GM21529 (cell line): Measurements from ENCODE around the gene PIK3CG.

Experiments
- ATAC-seq: cut with Tn5 transposase; IDR thresholded peaks from one replicate; pipeline ENCODE4 v1.9.1; 2021; ENCODE audit not compliant: unreplicated experiment

PIK3CG gene

DNA sequence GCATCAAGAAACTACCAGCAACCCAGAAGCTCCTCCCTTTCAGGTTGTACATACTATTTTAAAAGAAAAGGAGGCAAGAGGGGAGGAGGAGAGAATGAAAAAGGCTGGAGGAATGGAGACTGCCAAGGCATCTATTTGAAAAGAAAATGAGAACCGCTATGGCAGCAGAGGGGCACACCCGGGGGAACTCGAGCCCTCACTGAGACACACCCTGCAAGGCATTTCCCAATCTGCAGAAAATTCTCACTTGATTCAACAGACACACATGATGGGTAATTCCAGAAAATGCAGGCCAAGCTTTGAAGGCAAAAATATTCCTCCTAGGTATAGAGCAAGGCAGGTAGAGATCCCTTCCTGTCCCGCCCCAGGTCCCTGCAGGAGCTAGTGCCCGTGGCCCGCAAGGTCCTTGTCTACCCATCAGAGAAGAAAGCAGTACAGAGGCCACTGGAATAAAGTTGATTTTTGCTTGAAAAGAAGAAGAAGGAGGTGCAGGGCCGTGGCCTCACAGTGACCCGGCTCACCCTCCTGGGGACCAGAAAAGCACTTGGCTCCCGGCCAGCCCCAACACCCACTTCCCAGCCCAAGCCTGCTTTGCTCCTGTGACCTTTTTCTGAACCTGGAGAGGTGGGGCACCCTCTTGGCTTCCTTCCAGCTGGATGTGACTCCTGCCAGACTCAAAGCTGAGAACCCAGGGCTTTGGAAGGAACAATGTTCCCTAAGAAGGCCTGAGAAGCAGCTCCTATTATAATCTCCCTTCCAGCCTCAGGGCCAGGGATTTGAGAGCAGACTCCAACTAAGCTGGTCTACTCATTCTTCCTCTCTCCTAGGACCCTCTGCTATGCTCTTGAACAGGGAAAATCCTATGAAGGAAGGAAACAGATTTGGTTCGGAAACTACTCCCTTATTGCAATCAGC lies 6.2 kb upstream of the PIK3CG start:
- ATAC-seq: no peak

DNA sequence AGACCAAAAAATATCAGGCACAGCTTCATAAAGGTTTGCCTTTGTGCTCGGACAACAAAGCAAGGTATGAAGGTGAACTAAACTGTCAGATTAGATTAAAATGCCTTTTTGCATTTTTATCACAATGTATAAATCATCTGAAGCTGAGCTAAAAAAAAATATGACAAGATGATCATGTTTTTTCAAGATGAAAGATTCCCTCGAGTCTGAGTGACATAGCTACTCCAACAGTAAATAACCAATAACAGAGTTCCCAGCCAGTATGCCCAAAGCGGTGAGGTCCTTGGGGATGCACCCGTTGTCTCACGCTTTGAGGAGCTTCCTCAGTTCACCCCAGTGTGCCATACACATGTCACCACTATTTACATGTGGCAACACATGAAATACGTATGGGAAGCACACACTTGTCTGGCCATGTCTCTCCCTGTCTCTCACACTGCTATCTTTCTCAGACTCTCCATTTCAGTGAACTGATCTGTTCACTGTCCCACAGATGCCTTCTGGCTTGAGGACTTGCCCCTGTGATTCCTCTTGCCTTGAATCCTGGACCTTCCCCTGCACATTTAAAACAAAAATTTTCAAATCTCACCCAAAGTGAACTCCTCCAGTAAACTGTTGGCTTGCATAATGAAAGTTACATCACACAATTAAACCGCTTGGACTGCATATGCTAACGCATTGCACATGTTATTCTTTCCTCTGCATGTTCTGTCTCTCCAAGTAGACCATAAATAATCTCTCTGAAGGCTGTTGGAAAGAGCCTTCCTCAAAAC lies 2.6 kb upstream of the PIK3CG start:
- ATAC-seq: no peak

DNA sequence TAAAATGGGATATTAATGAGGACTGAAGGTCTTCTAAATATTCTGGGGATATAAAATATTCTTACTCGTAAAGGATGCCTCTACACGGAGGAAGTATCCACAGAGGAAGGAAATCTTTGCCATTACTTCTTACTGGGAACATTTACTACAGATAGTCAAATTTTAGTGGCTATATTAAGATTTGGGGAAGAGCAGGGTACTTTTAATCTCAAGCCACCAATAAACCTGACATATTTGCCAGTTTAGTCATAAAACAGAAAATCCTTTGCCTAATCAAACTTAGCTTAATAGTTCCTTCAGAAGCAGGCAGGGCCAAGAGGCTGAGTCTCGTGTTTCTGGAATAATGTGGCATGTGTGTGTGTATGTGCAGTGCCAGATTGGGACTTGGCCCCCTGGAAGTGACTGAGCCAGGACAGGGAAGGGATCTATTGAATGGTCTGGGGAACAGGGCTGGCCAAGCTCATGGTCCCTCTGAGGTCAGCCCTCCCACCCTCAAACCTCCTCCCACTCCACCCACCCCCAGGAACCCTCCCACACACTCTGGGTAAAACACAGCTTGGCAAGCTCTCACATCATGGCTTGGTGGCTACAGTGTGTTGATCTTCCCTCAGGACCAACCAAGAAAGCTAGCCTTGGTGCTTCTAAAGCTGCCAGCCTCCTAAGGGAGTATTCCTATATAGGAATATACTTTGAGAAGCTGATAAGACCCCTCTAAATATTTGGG lies 1.6 kb upstream of the PIK3CG start:
- no peak for ATAC-seq

- ATAC-seq: peak; percentile 45
Measured at GRCh38 chr7:106864298-106865081, 592 bp upstream of the PIK3CG start.

DNA sequence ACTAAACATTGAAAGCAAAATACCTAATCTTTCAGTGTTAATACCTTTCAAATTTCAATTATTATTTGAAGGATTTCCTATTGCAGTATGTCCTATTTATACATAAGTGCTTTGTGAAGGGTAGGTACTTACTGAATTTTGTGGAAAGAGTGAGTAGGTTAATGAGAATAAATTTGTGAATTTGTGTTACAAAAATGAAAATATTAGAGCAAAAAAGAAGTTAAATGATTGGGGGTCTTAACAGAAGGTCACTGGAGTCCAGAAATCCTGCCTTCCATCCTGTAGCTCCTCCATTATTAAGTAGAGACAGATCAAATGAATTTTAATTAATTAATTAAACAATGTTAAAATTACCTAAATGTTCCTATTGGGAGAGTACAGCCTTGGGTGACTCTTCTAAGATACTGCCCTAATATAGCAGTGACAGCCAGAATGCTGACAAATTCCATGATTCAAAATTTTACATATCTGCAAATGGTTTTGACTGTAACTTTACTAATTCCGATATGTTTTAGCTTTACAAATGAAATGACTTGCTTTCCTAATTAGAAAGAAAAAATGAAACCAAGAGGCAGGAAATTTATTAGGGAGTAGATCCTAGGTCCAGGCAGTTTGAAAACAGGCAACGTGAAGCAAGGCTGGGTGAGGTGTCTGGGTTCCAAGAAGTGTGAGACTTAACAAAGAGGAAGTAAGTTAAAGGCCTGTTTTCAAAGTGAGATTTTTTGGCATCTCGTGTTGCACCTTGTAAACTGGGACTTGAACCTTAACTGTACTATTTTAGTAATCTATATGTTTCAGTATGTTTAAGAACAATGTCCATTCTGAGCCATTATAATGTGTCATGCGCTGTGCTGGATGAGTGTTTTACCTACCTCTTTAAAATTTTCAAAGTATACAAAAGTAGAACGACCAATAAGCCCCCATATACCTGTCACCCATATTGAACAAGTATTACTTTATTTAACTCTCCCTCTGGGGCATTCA lies 1.5 kb downstream of the PIK3CG start:
- ATAC-seq: peak; percentile 34

DNA sequence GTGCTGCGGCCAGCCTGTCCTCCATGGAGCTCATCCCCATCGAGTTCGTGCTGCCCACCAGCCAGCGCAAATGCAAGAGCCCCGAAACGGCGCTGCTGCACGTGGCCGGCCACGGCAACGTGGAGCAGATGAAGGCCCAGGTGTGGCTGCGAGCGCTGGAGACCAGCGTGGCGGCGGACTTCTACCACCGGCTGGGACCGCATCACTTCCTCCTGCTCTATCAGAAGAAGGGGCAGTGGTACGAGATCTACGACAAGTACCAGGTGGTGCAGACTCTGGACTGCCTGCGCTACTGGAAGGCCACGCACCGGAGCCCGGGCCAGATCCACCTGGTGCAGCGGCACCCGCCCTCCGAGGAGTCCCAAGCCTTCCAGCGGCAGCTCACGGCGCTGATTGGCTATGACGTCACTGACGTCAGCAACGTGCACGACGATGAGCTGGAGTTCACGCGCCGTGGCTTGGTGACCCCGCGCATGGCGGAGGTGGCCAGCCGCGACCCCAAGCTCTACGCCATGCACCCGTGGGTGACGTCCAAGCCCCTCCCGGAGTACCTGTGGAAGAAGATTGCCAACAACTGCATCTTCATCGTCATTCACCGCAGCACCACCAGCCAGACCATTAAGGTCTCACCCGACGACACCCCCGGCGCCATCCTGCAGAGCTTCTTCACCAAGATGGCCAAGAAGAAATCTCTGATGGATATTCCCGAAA lies 2.7 kb downstream of the PIK3CG start:
- no peak for ATAC-seq

DNA sequence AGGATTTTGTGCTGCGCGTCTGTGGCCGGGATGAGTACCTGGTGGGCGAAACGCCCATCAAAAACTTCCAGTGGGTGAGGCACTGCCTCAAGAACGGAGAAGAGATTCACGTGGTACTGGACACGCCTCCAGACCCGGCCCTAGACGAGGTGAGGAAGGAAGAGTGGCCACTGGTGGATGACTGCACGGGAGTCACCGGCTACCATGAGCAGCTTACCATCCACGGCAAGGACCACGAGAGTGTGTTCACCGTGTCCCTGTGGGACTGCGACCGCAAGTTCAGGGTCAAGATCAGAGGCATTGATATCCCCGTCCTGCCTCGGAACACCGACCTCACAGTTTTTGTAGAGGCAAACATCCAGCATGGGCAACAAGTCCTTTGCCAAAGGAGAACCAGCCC lies 3.3 kb downstream of the PIK3CG start:
- ATAC-seq: no peak

GRCh38 chr7:106869954-106870353 lies 4.9 kb downstream of the PIK3CG start:
- no peak for ATAC-seq

GRCh38 chr7:106870528-106870927 lies 5.4 kb downstream of the PIK3CG start:
- no peak for ATAC-seq

DNA sequence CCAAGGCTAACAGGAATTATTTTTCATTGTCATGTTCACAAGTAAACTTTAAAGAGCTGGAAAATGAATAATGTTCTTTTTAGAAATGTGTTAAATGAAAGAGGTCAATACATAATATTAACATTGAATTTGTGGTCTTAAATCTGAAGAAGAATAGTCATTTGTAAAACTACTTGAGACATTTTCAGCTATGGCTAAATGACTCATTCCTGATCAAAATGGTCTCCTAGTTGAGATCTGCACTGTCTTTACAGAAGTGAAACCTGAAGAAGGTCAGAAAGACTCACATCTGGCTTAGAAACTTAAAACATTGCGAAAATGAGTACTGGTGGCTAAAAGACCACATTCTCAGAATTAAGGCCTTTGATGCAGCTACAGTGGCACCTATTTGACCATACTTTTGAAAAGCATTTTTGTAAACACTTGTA lies 5.9 kb downstream of the PIK3CG start:
- ATAC-seq: peak; percentile 94

DNA sequence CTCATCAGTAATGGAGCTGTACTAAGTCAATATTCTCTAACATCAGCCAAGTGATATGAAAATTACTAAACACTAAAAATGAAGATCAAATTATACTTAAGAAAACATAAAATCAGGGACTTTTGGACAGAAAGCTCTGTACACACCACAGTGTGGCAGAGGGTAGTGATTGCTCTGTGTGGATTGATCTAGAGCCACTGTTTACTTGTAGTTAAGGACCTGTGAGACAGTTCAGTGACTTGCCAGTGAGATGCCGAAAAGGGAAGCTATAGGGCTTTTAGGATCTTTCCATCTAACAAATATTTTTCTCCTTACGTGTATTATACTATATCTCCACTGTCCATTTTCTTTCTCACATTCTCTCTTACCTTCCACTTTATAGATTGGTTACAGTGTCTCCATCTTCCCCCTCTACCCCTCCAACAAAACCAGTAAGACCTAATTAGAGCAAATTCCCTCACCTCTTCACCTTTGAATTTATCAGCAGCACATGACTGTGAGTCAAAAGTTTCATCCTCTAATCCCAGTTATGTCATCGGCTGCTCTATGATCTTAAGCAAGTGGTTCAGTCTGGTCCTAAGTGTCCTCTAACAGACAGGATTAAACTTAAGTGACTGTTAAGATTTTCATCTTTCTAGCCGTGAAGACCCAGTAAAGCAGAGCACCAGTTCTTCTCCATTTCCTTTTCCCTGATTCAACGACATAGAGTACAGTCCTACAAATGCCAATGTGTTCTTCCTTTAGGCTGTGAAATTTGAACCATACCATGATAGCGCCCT lies 6.9 kb downstream of the PIK3CG start:
- ATAC-seq: no peak

DNA sequence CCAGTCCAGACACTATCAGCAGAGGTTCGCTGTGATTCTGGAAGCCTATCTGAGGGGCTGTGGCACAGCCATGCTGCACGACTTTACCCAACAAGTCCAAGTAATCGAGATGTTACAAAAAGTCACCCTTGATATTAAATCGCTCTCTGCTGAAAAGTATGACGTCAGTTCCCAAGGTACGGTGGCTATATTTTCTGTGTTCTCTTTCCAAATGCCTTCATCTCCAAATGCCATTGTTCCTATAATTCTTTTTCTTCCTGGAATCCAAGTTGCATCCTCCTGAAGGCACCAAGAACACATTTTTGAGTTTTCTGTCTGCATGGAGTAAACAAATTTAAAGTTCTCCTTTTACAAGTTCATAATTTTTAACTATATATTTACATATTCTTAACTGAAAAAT lies 7.7 kb downstream of the PIK3CG start:
- no peak for ATAC-seq

DNA sequence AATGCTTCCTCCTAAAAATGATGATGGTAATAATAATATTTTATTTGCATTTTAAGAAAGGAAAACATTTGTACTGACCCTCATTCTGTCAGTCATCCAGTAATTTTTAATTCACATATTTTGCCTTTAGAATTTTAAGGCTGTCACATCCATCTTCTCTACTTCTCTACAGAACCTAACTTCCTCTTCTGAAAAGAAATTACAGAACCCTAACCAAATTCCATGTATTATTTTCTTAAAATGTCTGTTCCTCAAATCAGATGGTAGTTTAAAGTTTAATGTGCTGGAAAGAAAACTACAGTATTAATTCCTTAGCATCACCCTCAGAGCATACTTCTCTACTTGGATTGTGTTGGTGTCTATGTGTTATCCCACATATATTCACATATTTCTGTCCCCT lies 9.0 kb downstream of the PIK3CG start:
- ATAC-seq: no peak

GRCh38 chr7:106875508-106875907 lies 10.4 kb downstream of the PIK3CG start:
- ATAC-seq: no peak

- no peak for ATAC-seq
Measured at GRCh38 chr7:106878748-106879439, 13.8 kb downstream of the PIK3CG start.

DNA sequence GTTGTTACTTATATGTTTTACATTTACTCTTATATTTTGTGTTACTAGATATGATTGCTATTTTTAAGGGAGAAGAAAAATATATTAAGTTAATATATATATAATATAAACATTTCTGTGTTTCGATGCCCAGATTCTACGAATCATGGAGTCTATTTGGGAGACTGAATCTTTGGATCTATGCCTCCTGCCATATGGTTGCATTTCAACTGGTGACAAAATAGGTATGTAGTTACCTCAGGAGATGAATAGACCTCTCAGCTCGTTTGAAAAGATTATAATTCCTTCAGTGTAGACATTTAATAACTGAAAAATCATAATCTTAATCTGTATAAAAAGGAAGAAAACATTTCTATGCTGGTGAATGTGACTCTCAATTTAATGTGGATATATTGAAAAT lies 16.9 kb downstream of the PIK3CG start:
- ATAC-seq: no peak

GRCh38 chr7:106883456-106884026 lies 18.5 kb downstream of the PIK3CG start:
- no peak for ATAC-seq
